IMR-90 (cell line): ENCODE data around the gene BRD1. TPM values are rescaled to one million over a fixed set of nuclear protein-coding genes. Genes with fewer than 3 reads are reported as not detected.
"Not testable (repeated sequence)": the region's sequence is repeated elsewhere in the genome, so short reads cannot be mapped to it uniquely, and the experiment has no call there.

Experiments
- ATAC-seq: fragments of 200-7000 bp; cut with Tn5 transposase; 2 replicates; pipeline ENCODE4 v1.9.1; 2020; ENCODE audit warnings: low read depth, mild to moderate bottlenecking, moderate library complexity
- BruUV-seq: library from RNA; stranded (reverse); fragments of 400-500 nt; replicated peaks from 2 replicates; lab custom pipeline; 2021; lab: Mats Ljungman, UMichigan
- CTCF ChIA-PET: fragments of 300-600 bp; formaldehyde crosslinking; extraction: SDS; loops from one replicate; lab custom pipeline; 2021; ENCODE audit warnings: antibody characterized with exemption; lab: Yijun Ruan, JAX
- POLR2A ChIA-PET: fragments of 300-600 bp; sonication (Branson Sonifier 250); formaldehyde crosslinking; loops from one replicate; lab custom pipeline; 2022; ENCODE audit warnings: antibody characterized with exemption; ENCODE audit not compliant: unreplicated experiment; lab: Charles Lee
- DNase-seq: peaks from one replicate; pipeline ENCODE4 v3.0.0; 2013
- H2AFZ ChIP-seq: replicated peaks from 2 replicates; pipeline ENCODE3; 2013; ENCODE audit warnings: low read length, mild to moderate bottlenecking; ENCODE audit not compliant: poor library complexity
- H2AK5ac ChIP-seq: 2 replicates; pipeline ENCODE4 v1.6.1; 2013; ENCODE audit warnings: low read depth, low read length, inconsistent platforms
- H2AK9ac ChIP-seq: replicated peaks from 2 replicates; pipeline ENCODE3; 2013; ENCODE audit warnings: mild to moderate bottlenecking, low read depth, low read length, moderate library complexity; ENCODE audit not compliant: poor library complexity
- H2BK120ac ChIP-seq: 2 replicates; pipeline ENCODE4 v1.6.1; 2013; ENCODE audit warnings: low read depth, low read length, inconsistent platforms
- H2BK15ac ChIP-seq: 3 replicates; pipeline ENCODE4 v1.6.1; 2013; ENCODE audit warnings: low read depth, low read length, inconsistent platforms
- H2BK20ac ChIP-seq: 2 replicates; pipeline ENCODE4 v1.6.1; 2013; ENCODE audit warnings: low read depth, mild to moderate bottlenecking, inconsistent platforms, low read length, moderate library complexity
- H2BK5ac ChIP-seq: 2 replicates; pipeline ENCODE4 v1.6.1; 2013; ENCODE audit warnings: mild to moderate bottlenecking, low read depth, low read length, inconsistent platforms; ENCODE audit not compliant: poor library complexity, severe bottlenecking
- H3K14ac ChIP-seq: replicated peaks from 2 replicates; pipeline ENCODE4 v1.6.1; 2013; ENCODE audit warnings: low read depth, low read length, inconsistent platforms
- H3K18ac ChIP-seq: 2 replicates; pipeline ENCODE4 v1.6.1; 2013; ENCODE audit warnings: low read depth, low read length, control low read depth
- H3K23ac ChIP-seq: 2 replicates; pipeline ENCODE4 v1.6.1; 2013; ENCODE audit warnings: low read depth, low read length, inconsistent platforms
- H3K27ac ChIP-seq: 2 replicates; pipeline ENCODE4 v1.5.1; 2013; ENCODE audit warnings: mild to moderate bottlenecking, control low read depth, low read length; ENCODE audit not compliant: insufficient read depth
- H3K27me3 ChIP-seq: 2 replicates; pipeline ENCODE4 v1.6.1; 2013; ENCODE audit warnings: low read length; ENCODE audit not compliant: control insufficient read depth, insufficient read depth
- H3K36me3 ChIP-seq: 2 replicates; pipeline ENCODE4 v1.6.1; 2013; ENCODE audit warnings: low read length, mixed read lengths; ENCODE audit not compliant: control insufficient read depth, insufficient read depth
- H3K4ac ChIP-seq: 2 replicates; pipeline ENCODE4 v1.6.1; 2013; ENCODE audit warnings: low read depth, low read length, inconsistent platforms
- H3K4me1 ChIP-seq: 2 replicates; pipeline ENCODE4 v1.6.1; 2013; ENCODE audit warnings: low read length, mixed read lengths; ENCODE audit not compliant: control insufficient read depth, insufficient read depth
- H3K4me2 ChIP-seq: 2 replicates; pipeline ENCODE4 v1.6.1; 2013; ENCODE audit warnings: low read depth, mild to moderate bottlenecking, control low read depth, low read length, moderate library complexity
- H3K4me3 ChIP-seq: 2 replicates; pipeline ENCODE4 v1.5.1; 2013; ENCODE audit warnings: low read depth, mild to moderate bottlenecking, control low read depth, low read length, moderate library complexity; ENCODE audit not compliant: insufficient read depth
- H3K56ac ChIP-seq: 2 replicates; pipeline ENCODE4 v1.6.1; 2013; ENCODE audit warnings: low read length, inconsistent platforms; ENCODE audit not compliant: insufficient read depth; ENCODE audit errors: extremely low read depth
- H3K79me1 ChIP-seq, 2 experiments: 2 replicates each; pipeline ENCODE4 v1.6.1; 2013; ENCODE audit warnings: low read length in 2 of 2, inconsistent platforms in 1 of 2, low read depth in 1 of 2
- H3K9ac ChIP-seq: 2 replicates; pipeline ENCODE4 v1.6.1; 2013; ENCODE audit warnings: low read depth, low read length, control low read depth
- H3K9me1 ChIP-seq: 2 replicates; pipeline ENCODE4 v1.6.1; 2013; ENCODE audit warnings: low read length, inconsistent platforms; ENCODE audit not compliant: insufficient read depth
- H3K9me3 ChIP-seq: 2 replicates; pipeline ENCODE4 v1.6.1; 2013; ENCODE audit warnings: low read length; ENCODE audit not compliant: control insufficient read depth, insufficient read depth
- H4K20me1 ChIP-seq: 2 replicates; pipeline ENCODE4 v1.6.1; 2013; ENCODE audit warnings: low read length, inconsistent platforms; ENCODE audit not compliant: insufficient read depth
- H4K5ac ChIP-seq: 2 replicates; pipeline ENCODE4 v1.6.1; 2013; ENCODE audit warnings: mild to moderate bottlenecking, low read depth, low read length, control low read depth
- H4K8ac ChIP-seq, 2 experiments: 2 replicates each; pipeline ENCODE4 v1.6.1; 2013; ENCODE audit warnings: low read depth in 2 of 2, low read length in 2 of 2, control low read depth in 1 of 2, inconsistent platforms in 1 of 2
- H4K91ac ChIP-seq: 2 replicates; pipeline ENCODE4 v1.6.1; 2013; ENCODE audit warnings: low read depth, low read length, inconsistent platforms; ENCODE audit not compliant: insufficient read depth
- WGBS, 2 experiments: methylation state at CpG; one replicate each; pipeline versions ENCODE4 v1.1.5 to v1.1.7; 2013; ENCODE audit warnings: missing lambda C conversion rate in 2 of 2; ENCODE audit not compliant: insufficient read length in 1 of 2; ENCODE audit errors: extremely low coverage in 2 of 2; 5-methylcytosine and 5-hydroxymethylcytosine counted together
- dilution Hi-C: fragments of 300-500 bp; cut with HindIII; formaldehyde crosslinking; loops from one replicate; pipeline ENCODE4 v1.14.3; 2018; ENCODE audit warnings: low sequenced_read_pairs; ENCODE audit not compliant: unreplicated experiment
- in situ Hi-C: fragments of 300-500 bp; cut with MboI; formaldehyde crosslinking; loops from 3 replicates; pipeline ENCODE4 v1.14.3; 2019; ENCODE audit warnings: low sequenced_read_pairs, inconsistent platforms, mixed read lengths
- intact Hi-C: fragments of 100-400 bp; cut with micrococcal nuclease; formaldehyde crosslinking; loops from 2 replicates; pipeline ENCODE4 v1.10.0; 2022
- polyA plus RNA-seq, 3 experiments: library from polyadenylated mRNA; depleted of rRNA; stranded (reverse); fragments of >200 nt; gene quantifications; 2 replicates each; pipeline ENCODE4 v1.2.3, GENCODE V29; 2012; ENCODE audit warnings: low replicate concordance in 1 of 3
- total RNA-seq: library from RNA; depleted of rRNA; stranded (reverse); fragments of >200 nt; gene quantifications from 2 replicates; pipeline ENCODE4 v1.2.3, GENCODE V29; 2012

The BRD1 gene
- total and polyA plus RNA-seq, 2 of the 4 experiments (the other 2 are of a cell fraction): 10.0 to 10.6 TPM

GRCh38 chr22:49781886-49782285, 45.8 kb downstream of the BRD1 start:
- H3K9me3 ChIP-seq, H2BK20ac ChIP-seq, H3K23ac ChIP-seq, intact Hi-C loops, dilution Hi-C loops, H3K27me3 ChIP-seq, H3K9ac ChIP-seq, DNase-seq, H2BK120ac ChIP-seq, H4K5ac ChIP-seq, H4K8ac ChIP-seq, BruUV-seq, H2AK9ac ChIP-seq, H3K56ac ChIP-seq, H2BK5ac ChIP-seq, H3K4me3 ChIP-seq, H3K18ac ChIP-seq, H2BK15ac ChIP-seq, H2AFZ ChIP-seq, CTCF ChIA-PET, H3K4me1 ChIP-seq, POLR2A ChIA-PET, in situ Hi-C loops, H2AK5ac ChIP-seq, H3K27ac ChIP-seq, H3K9me1 ChIP-seq, H4K91ac ChIP-seq, H3K4me2 ChIP-seq, H3K4ac ChIP-seq, H3K14ac ChIP-seq, ATAC-seq: not testable (repeated sequence)
- Histone ChIP-seq H4K20me1 (peaks cover 90% of the 10 kb centered on the region), H3K36me3 (peaks cover 63% of the 10 kb centered on the region), H3K79me1 (peaks cover 6 to 77% of the 10 kb centered on the region in 2 experiments; a peak in 3 of 4 replicates)
- WGBS, 2 experiments: 97% methylated on average over 21 of the region's 21 CpGs; no CpG with 5 or more reads in 1 of the 2 experiments
